Mucosa of descending colon (tissue), 3 donors: ENCODE results near the gene LENG9. TPM values are rescaled to one million over a fixed set of nuclear protein-coding genes. Genes with fewer than 3 reads are reported as not detected.
"Not testable (repeated sequence)": the region's sequence is repeated elsewhere in the genome, so short reads cannot be mapped to it uniquely, and the experiment has no call there.

Source experiments
- ATAC-seq: fragments of 200-7000 bp; cut with Tn5 transposase; one replicate; pipeline ENCODE4 v1.9.1; 2020; ENCODE audit warnings: mild to moderate bottlenecking, moderate library complexity
- DNase-seq, 3 donors: peaks; one replicate each; pipeline ENCODE4 v3.0.0-alpha.2; 2020
- H3K36me3 ChIP-seq: fragments of 200-600 bp; one replicate; pipeline ENCODE4 v1.8.0; 2021; ENCODE audit warnings: low read depth, mild to moderate bottlenecking
- H3K4me1 ChIP-seq: fragments of 200-600 bp; one replicate; pipeline ENCODE4 v1.8.0; 2021; ENCODE audit warnings: low read depth, mild to moderate bottlenecking
- H3K4me3 ChIP-seq: fragments of 200-600 bp; one replicate; pipeline ENCODE4 v1.8.0; 2021; ENCODE audit warnings: mild to moderate bottlenecking
- H3K9me3 ChIP-seq: fragments of 200-600 bp; one replicate; pipeline ENCODE4 v1.8.0; 2021; ENCODE audit warnings: mild to moderate bottlenecking
- intact Hi-C, 2 donors: fragments of 100-400 bp; cut with DNase I in 1 of 2; cut with micrococcal nuclease in 1 of 2; formaldehyde crosslinking; loops; one replicate each; pipeline versions ENCODE4 v1.11.0 to v1.11.1; 2022; cut with DNase I, micrococcal nuclease
- total RNA-seq, 3 donors: library from RNA; stranded (reverse); fragmentation: NEBNext Ultra II Directional in 2 of 3; extraction: Animal tissue kit (Norgen Biotek cat#: 25700) in 2 of 3; gene quantifications; one replicate each; pipeline versions ENCODE4 v1.2.1 to v1.2.4, GENCODE V29; 2021 to 2023
- TF ChIP-seq, protein P1 (sequence below): fragments of 200-600 bp; IDR thresholded peaks from one replicate; pipeline ENCODE4 v1.8.0; 2022; ENCODE audit warnings: antibody characterized with exemption, mild to moderate bottlenecking
- donor health status: DM: no; HTN: no; CAD: no; lungs with moderate emphysema.
- donor health status: DM: no; HTN: no; CAD: no.
- donor health status: DM: no; HTN: yes; CAD: no.

LENG9 gene
- total RNA-seq, 3 donors from 2014 or later, result 9.2 to 21.6 (median 20.9) TPM

- Histone ChIP-seq H3K4me1 (peaks cover 35% of the 10 kb centered on the region), H3K36me3 (no peaks in the 10 kb centered on the region), H3K9me3 (no peaks in the 10 kb centered on the region), H3K4me3 (peak within 1 kb of the TSS; percentile 36)
- TF ChIP-seq, protein P1, sequence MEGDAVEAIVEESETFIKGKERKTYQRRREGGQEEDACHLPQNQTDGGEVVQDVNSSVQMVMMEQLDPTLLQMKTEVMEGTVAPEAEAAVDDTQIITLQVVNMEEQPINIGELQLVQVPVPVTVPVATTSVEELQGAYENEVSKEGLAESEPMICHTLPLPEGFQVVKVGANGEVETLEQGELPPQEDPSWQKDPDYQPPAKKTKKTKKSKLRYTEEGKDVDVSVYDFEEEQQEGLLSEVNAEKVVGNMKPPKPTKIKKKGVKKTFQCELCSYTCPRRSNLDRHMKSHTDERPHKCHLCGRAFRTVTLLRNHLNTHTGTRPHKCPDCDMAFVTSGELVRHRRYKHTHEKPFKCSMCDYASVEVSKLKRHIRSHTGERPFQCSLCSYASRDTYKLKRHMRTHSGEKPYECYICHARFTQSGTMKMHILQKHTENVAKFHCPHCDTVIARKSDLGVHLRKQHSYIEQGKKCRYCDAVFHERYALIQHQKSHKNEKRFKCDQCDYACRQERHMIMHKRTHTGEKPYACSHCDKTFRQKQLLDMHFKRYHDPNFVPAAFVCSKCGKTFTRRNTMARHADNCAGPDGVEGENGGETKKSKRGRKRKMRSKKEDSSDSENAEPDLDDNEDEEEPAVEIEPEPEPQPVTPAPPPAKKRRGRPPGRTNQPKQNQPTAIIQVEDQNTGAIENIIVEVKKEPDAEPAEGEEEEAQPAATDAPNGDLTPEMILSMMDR, result no peak
- ATAC-seq (peak; percentile 84), DNase-seq (peak; percentile 86 to 88 (median 88))
- intact Hi-C loops, result no loop called here
Observed at GRCh38 chr19:54473071-54473891, 9.7 kb upstream of the LENG9 start, which contains the start of gene CDC42EP5. Gene CDC42EP5 (minus strand): TSS chr19:54473296. CDS start chr19:54465547, 7,749 bp downstream.

- peak; percentile 71 to 79 (median 75) for DNase-seq
- H3K36me3 ChIP-seq, result no peaks in the 10 kb centered on the region
- ATAC-seq, result peak; percentile 33
- H3K4me1 ChIP-seq, result peaks cover 38% of the 10 kb centered on the region
- intact Hi-C loops, result no loop called here
- no peaks in the 10 kb centered on the region for H3K9me3 ChIP-seq
- TF ChIP-seq, protein P1, result no peak
- peak overlapping the region; percentile 44 for H3K4me3 ChIP-seq
Observed at GRCh38 chr19:54470991-54471782, 7.6 kb upstream of the LENG9 start.

DNA sequence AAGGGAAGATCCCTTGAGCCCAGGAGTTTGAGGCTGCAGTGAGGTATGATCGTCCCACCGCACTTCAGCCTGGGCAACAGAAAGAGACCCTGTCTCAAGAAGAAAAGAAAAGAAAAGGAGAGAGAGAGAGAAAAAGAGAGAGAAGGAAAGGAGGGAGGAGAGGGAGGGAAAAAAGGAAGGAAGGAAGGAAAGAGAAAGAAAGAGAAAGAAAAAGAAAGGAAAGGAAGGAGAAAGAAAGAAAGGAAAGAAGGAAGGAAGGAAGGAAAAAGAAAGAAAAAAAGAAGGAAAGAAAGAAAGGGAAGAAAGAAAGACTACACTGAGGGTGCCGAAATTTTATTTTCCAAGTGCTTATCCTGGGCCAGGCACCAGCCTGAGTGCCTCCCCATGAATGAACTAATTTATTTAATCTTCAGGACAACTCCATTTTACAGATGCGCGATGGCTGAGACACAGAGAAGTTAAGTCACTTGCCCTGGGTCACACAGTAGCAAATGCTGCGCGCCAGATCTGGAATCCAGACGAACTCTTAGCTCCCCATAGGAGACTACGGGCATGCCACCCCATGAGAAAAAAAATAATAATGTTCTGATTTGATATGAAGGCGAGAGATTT is 6.8 kb upstream of the LENG9 start:
- DNase-seq, result peak in 1 of 3 donors; percentile 19
- H3K4me1 ChIP-seq, result peaks cover 47% of the 10 kb centered on the region
- intact Hi-C loops, result no loop called here

GRCh38 chr19:54469496-54469934 is 5.9 kb upstream of the LENG9 start:
- intact Hi-C loops, result no loop called here
- H3K4me1 ChIP-seq, result peaks cover 48% of the 10 kb centered on the region
- DNase-seq (peak; percentile 77 to 82 (median 78)), ATAC-seq (peak; percentile 22)
- H3K9me3 ChIP-seq, result no peaks in the 10 kb centered on the region
- TF ChIP-seq, protein P1, result no peak
- no peaks in the 10 kb centered on the region for H3K36me3 ChIP-seq
- H3K4me3 ChIP-seq, result no peak overlapping the region

More for the DNA sequence above, 6.8 kb upstream of the LENG9 start:
- Histone ChIP-seq H3K4me3 (peak overlapping the region; percentile 44), H3K36me3 (no peaks in the 10 kb centered on the region), H3K9me3 (no peaks in the 10 kb centered on the region)
- no peak for ATAC-seq
- TF ChIP-seq, protein P1, result no peak

DNA sequence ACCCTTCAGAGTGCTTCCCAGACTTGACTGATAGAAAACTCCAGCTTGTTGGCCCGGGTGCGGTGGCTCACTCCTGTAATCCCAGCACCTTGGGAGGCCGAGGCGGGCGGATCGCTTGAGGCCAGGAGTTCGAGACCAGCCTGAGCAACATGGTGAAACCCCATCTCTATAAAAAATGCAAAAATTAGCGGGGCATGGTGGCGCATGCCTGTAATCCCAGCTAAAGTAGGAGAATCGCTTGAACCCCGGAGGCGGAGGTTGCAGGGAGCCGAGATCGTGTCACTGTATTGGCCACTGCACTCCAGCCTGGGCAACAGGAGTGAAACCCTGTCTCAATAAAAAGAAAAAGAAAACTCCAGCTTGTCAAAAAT is 2.5 kb upstream of the LENG9 start:
- intact Hi-C loops, H3K4me3 ChIP-seq, ATAC-seq, H3K36me3 ChIP-seq, H3K9me3 ChIP-seq, DNase-seq: not testable (repeated sequence)
- peaks cover 60% of the 10 kb centered on the region for H3K4me1 ChIP-seq
